Measurements from ENCODE around the gene MST1R.

Gene MST1R

DNA sequence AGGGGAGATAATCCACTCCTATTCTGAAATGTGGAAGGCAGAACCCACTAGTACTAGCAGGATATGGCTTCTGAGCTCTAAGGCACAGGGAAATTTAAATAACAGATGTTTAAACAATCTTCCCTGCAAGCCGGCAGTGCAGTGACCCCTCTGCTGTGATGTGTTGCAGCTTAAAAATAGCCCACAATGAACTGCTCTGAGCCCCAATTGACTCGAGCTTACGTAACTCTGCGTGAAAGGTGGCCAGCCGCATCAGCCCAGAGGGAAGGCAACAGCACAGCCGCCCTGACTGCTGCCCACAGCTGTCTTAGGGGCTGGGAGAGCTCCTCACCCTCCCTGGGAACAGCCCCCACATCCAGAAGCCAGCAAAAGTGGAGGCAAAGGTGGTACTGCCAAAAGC, 21.5 kb downstream of the MST1R start:
- no peak for TF ChIP-seq ESRRG (CRISPR knock-in tag; IDR thresholded peaks at IDR 0.05)
- no peak for TF ChIP-seq TCF4 (CRISPR knock-in tag; IDR thresholded peaks at IDR 0.05; ENCODE audit: borderline replicate concordance)
- no peak for TF ChIP-seq ZC3H10 (CRISPR knock-in tag; IDR thresholded peaks at IDR 0.05)
- TF ChIP-seq PPARA (CRISPR knock-in tag; IDR thresholded peaks at IDR 0.05; ENCODE audit: borderline replicate concordance) = no peak
- no peak for TF ChIP-seq TOX (CRISPR knock-in tag; IDR thresholded peaks at IDR 0.05; ENCODE audit: borderline replicate concordance)
- TF ChIP-seq ZNF565 (CRISPR knock-in tag; conservative IDR thresholded peaks at IDR 0.05; ENCODE audit: low read depth) = no peak
- TF ChIP-seq ZFP30 (CRISPR knock-in tag; IDR thresholded peaks at IDR 0.05) = no peak
- TF ChIP-seq GLIS3 (CRISPR knock-in tag; IDR thresholded peaks at IDR 0.05) = no peak
- no peak for TF ChIP-seq ISL1 (CRISPR knock-in tag; IDR thresholded peaks at IDR 0.05)
- no peak for TF ChIP-seq OSR1 (CRISPR knock-in tag; IDR thresholded peaks at IDR 0.05)
- TF ChIP-seq, protein P1, sequence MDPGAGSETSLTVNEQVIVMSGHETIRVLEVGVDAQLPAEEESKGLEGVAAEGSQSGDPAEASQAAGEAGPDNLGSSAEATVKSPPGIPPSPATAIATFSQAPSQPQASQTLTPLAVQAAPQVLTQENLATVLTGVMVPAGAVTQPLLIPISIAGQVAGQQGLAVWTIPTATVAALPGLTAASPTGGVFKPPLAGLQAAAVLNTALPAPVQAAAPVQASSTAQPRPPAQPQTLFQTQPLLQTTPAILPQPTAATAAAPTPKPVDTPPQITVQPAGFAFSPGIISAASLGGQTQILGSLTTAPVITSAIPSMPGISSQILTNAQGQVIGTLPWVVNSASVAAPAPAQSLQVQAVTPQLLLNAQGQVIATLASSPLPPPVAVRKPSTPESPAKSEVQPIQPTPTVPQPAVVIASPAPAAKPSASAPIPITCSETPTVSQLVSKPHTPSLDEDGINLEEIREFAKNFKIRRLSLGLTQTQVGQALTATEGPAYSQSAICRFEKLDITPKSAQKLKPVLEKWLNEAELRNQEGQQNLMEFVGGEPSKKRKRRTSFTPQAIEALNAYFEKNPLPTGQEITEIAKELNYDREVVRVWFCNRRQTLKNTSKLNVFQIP (CRISPR knock-in tag; IDR thresholded peaks at IDR 0.05; ENCODE audit: borderline replicate concordance, low read depth) = no peak

DNA sequence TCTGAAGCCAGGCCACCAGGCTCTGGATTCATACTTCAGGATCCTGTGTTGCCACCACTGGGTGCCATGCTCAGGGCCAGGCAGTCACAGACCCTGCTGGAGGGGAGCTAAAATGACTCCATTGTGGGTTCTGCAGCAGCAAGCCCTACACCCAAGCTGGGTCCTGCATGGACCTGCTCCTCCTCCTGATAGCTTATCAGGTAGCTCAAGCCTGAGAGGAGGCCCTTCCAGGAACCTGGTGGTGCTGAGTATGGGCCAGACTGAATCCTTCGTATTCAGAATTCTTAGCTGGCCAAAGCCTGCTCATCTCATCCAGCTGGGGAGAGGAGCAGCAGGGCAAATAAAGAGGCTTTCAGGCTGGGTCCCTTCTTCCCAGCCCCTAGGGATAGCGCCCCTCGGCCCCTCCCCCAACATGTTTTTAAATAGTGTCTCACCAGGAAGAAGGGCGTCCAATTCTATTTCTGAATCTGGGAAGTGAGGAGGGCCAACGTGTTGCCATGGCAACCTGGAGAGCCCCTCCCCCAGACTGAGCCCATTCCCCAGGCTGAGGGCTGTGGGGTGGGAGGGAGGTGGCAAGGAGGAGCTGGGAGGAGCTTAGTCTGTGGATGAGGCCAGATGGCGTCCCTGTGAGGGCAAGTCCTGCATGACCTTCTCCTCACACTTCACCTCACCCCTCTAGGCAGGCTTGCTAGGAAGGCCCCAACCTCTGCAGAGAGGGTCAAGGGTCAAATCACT, 22.9 kb downstream of the MST1R start:
- no peak for ATAC-seq
- TF ChIP-seq ZFP30 (CRISPR knock-in tag; IDR thresholded peaks at IDR 0.05) (no peak), TOX (CRISPR knock-in tag; IDR thresholded peaks at IDR 0.05; ENCODE audit: borderline replicate concordance) (no peak), CSDC2 (CRISPR knock-in tag; IDR thresholded peaks at IDR 0.05) (no peak), RARB (CRISPR knock-in tag; IDR thresholded peaks at IDR 0.05) (no peak), ISL1 (CRISPR knock-in tag; IDR thresholded peaks at IDR 0.05) (no peak), ZC3H10 (CRISPR knock-in tag; IDR thresholded peaks at IDR 0.05) (no peak), TCF4 (CRISPR knock-in tag; IDR thresholded peaks at IDR 0.05; ENCODE audit: borderline replicate concordance) (no peak)
- TF ChIP-seq, protein P2, sequence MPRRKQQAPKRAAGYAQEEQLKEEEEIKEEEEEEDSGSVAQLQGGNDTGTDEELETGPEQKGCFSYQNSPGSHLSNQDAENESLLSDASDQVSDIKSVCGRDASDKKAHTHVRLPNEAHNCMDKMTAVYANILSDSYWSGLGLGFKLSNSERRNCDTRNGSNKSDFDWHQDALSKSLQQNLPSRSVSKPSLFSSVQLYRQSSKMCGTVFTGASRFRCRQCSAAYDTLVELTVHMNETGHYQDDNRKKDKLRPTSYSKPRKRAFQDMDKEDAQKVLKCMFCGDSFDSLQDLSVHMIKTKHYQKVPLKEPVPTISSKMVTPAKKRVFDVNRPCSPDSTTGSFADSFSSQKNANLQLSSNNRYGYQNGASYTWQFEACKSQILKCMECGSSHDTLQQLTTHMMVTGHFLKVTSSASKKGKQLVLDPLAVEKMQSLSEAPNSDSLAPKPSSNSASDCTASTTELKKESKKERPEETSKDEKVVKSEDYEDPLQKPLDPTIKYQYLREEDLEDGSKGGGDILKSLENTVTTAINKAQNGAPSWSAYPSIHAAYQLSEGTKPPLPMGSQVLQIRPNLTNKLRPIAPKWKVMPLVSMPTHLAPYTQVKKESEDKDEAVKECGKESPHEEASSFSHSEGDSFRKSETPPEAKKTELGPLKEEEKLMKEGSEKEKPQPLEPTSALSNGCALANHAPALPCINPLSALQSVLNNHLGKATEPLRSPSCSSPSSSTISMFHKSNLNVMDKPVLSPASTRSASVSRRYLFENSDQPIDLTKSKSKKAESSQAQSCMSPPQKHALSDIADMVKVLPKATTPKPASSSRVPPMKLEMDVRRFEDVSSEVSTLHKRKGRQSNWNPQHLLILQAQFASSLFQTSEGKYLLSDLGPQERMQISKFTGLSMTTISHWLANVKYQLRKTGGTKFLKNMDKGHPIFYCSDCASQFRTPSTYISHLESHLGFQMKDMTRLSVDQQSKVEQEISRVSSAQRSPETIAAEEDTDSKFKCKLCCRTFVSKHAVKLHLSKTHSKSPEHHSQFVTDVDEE (CRISPR knock-in tag; IDR thresholded peaks at IDR 0.05) = no peak

More for the DNA sequence above, 21.5 kb downstream of the MST1R start:
- no peak for ATAC-seq

DNA sequence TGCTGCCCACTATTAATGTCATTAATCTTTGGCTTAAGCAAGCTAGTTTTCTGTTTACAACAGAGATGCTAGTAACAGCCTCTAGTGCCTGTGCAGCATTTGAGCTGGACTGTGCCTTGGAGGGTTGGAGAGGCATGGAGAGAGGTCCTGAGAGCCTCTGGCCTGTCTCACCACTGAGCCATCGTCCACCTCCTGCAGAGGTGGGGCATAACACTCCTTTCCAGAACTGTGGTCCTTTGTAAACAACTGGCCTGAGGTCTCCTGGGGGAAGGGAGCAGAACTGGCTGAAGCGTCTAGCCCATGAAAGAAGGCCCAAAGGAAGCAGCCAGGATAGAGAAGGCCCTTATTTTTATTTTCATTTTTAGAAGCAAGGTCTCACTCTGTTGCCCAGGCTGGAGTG, 24.0 kb downstream of the MST1R start:
- ATAC-seq = no peak
- TF ChIP-seq PPARA (CRISPR knock-in tag; IDR thresholded peaks at IDR 0.05; ENCODE audit: borderline replicate concordance) = no peak
- TF ChIP-seq, protein P3, sequence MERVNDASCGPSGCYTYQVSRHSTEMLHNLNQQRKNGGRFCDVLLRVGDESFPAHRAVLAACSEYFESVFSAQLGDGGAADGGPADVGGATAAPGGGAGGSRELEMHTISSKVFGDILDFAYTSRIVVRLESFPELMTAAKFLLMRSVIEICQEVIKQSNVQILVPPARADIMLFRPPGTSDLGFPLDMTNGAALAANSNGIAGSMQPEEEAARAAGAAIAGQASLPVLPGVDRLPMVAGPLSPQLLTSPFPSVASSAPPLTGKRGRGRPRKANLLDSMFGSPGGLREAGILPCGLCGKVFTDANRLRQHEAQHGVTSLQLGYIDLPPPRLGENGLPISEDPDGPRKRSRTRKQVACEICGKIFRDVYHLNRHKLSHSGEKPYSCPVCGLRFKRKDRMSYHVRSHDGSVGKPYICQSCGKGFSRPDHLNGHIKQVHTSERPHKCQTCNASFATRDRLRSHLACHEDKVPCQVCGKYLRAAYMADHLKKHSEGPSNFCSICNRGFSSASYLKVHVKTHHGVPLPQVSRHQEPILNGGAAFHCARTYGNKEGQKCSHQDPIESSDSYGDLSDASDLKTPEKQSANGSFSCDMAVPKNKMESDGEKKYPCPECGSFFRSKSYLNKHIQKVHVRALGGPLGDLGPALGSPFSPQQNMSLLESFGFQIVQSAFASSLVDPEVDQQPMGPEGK (CRISPR knock-in tag; IDR thresholded peaks at IDR 0.05; ENCODE audit: borderline replicate concordance) = no peak
- no peak for TF ChIP-seq GLIS3 (CRISPR knock-in tag; IDR thresholded peaks at IDR 0.05)
- TF ChIP-seq BACH2 (CRISPR knock-in tag; IDR thresholded peaks at IDR 0.05; ENCODE audit: borderline replicate concordance) = no peak
- no peak for TF ChIP-seq ZFP3 (CRISPR knock-in tag; IDR thresholded peaks at IDR 0.05)

DNA sequence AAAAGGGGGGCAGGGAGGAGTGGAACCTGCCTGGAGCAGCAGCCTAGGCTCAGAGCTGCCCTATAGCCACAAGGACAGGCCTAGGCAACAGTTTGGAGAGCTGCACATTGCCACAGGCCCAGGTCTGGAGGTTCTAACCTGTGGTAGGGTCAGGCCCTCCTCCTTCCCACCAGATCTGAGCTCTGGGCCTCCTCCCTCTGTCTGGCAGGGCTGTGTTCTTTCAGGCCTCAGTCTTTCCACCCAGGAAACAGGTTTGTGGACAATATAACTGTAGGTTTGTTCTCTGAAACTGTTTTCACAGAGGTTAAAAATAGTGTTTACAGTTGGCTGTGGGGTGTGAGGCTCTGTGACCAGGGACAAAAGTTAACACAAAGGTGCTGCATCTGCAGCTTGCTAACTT, 25.0 kb downstream of the MST1R start:
- TF ChIP-seq ESRRG (CRISPR knock-in tag; IDR thresholded peaks at IDR 0.05) = no peak
- no peak for TF ChIP-seq ISL1 (CRISPR knock-in tag; IDR thresholded peaks at IDR 0.05)
- TF ChIP-seq SNAI2 (CRISPR knock-in tag; IDR thresholded peaks at IDR 0.05) = no peak
- TF ChIP-seq CSDC2 (CRISPR knock-in tag; IDR thresholded peaks at IDR 0.05) = no peak
- no peak for TF ChIP-seq ZC3H10 (CRISPR knock-in tag; IDR thresholded peaks at IDR 0.05)
- no peak for TF ChIP-seq BACH2 (CRISPR knock-in tag; IDR thresholded peaks at IDR 0.05; ENCODE audit: borderline replicate concordance)
- TF ChIP-seq ARNTL (CRISPR knock-in tag; IDR thresholded peaks at IDR 0.05; ENCODE audit: borderline replicate concordance, low read depth) = no peak
- no peak for TF ChIP-seq OSR1 (CRISPR knock-in tag; IDR thresholded peaks at IDR 0.05)
- ATAC-seq = no peak

DNA sequence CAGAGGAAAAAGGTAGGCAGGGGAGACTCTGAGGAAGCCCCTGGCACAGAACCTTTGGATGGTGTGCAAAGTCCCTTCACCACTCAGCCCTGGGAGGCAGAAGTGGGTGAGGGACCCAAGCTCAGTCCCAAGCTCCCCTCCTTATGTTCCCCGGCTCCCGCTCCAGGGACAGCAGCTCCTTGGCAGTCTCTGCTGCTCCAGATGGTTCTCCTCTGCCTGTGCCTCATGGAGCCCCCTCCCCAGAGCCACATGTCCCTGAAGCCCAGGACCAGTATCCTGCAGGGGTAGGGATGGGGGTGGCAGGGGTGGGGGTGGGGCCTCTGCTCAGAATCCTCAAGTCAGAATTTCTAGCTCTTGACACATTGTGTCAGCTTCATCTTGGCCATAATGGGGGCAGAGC, 26.0 kb downstream of the MST1R start:
- no peak for ATAC-seq
- TF ChIP-seq CSDC2 (CRISPR knock-in tag; IDR thresholded peaks at IDR 0.05) (no peak), PPARA (CRISPR knock-in tag; IDR thresholded peaks at IDR 0.05; ENCODE audit: borderline replicate concordance) (no peak), BACH2 (CRISPR knock-in tag; IDR thresholded peaks at IDR 0.05; ENCODE audit: borderline replicate concordance) (no peak), ZNF70 (CRISPR knock-in tag; IDR thresholded peaks at IDR 0.05) (no peak), SNAI2 (CRISPR knock-in tag; IDR thresholded peaks at IDR 0.05) (no peak), ZFP30 (CRISPR knock-in tag; IDR thresholded peaks at IDR 0.05) (no peak), ISL1 (CRISPR knock-in tag; IDR thresholded peaks at IDR 0.05) (no peak), OSR1 (CRISPR knock-in tag; IDR thresholded peaks at IDR 0.05) (no peak)
- TF ChIP-seq, protein P2 (CRISPR knock-in tag; IDR thresholded peaks at IDR 0.05) = no peak
- TF ChIP-seq, protein P4, sequence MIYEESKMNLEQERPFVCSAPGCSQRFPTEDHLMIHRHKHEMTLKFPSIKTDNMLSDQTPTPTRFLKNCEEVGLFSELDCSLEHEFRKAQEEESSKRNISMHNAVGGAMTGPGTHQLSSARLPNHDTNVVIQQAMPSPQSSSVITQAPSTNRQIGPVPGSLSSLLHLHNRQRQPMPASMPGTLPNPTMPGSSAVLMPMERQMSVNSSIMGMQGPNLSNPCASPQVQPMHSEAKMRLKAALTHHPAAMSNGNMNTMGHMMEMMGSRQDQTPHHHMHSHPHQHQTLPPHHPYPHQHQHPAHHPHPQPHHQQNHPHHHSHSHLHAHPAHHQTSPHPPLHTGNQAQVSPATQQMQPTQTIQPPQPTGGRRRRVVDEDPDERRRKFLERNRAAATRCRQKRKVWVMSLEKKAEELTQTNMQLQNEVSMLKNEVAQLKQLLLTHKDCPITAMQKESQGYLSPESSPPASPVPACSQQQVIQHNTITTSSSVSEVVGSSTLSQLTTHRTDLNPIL (CRISPR knock-in tag; IDR thresholded peaks at IDR 0.05; ENCODE audit: low read depth) = no peak
